Glutamatergic neuron (in vitro differentiated cells): Measurements from ENCODE around the gene ALOX5. TPM values are rescaled to one million over a fixed set of nuclear protein-coding genes. Genes with fewer than 3 reads are reported as not detected.
A peak's percentile ranks its signal among the peaks of the same experiment; 100 is the strongest.

Experiments used
- DNase-seq: peaks from one replicate; pipeline ENCODE4 v3.0.0; 2022
- H3K27ac Mint-ChIP-seq: one replicate; pipeline ENCODE4 v1.8.0; 2020; ENCODE audit warnings: mild to moderate bottlenecking, mixed read lengths, inconsistent platforms; ENCODE audit not compliant: unreplicated experiment
- H3K27me3 Mint-ChIP-seq: one replicate; pipeline ENCODE4 v1.8.0; 2020; ENCODE audit warnings: mild to moderate bottlenecking, moderate library complexity, mixed read lengths, inconsistent platforms; ENCODE audit not compliant: unreplicated experiment
- H3K36me3 Mint-ChIP-seq: one replicate; pipeline ENCODE4 v1.8.0; 2020; ENCODE audit warnings: mild to moderate bottlenecking, mixed read lengths, inconsistent platforms; ENCODE audit not compliant: unreplicated experiment
- H3K4me1 Mint-ChIP-seq: one replicate; pipeline ENCODE4 v1.8.0; 2020; ENCODE audit warnings: mild to moderate bottlenecking, low read depth, mixed read lengths, inconsistent platforms; ENCODE audit not compliant: unreplicated experiment
- H3K4me3 Mint-ChIP-seq: one replicate; pipeline ENCODE4 v1.8.0; 2020; ENCODE audit warnings: mild to moderate bottlenecking, mixed read lengths, inconsistent platforms; ENCODE audit not compliant: unreplicated experiment
- H3K9me3 Mint-ChIP-seq: one replicate; pipeline ENCODE4 v1.8.0; 2020; ENCODE audit warnings: mild to moderate bottlenecking, moderate library complexity, mixed read lengths, inconsistent platforms; ENCODE audit not compliant: unreplicated experiment
- CTCF ChIP-seq: fragments of 200-600 bp; sonication (generic); IDR thresholded peaks from one replicate; pipeline ENCODE4 v1.5.0; 2021; ENCODE audit not compliant: partially characterized antibody, unreplicated experiment
- total RNA-seq: library from RNA; stranded (reverse); fragmentation: NEBNext Ultra II Directional; extraction: Animal tissue kit (Norgen Biotek cat#: 25700); gene quantifications from one replicate; pipeline ENCODE4 v1.2.1, GENCODE V29; 2021; ENCODE audit not compliant: unreplicated experiment

Gene ALOX5
- total RNA-seq, 1 donor from 2014 or later: 8.4 TPM

GRCh38 chr10:45452743-45453452 lies 78.9 kb downstream of the ALOX5 start:
- peak overlapping the region; percentile 70 for H3K27ac Mint-ChIP-seq
- H3K27me3 Mint-ChIP-seq: no peaks in the 10 kb centered on the region

GRCh38 chr10:45453639-45454255 lies 79.7 kb downstream of the ALOX5 start:
- peaks cover 2% of the 10 kb centered on the region for H3K9me3 Mint-ChIP-seq
- no peak for DNase-seq
- H3K27me3 Mint-ChIP-seq: no peaks in the 10 kb centered on the region
- peaks cover 19% of the 10 kb centered on the region for H3K4me1 Mint-ChIP-seq
- peaks cover 6% of the 10 kb centered on the region for H3K36me3 Mint-ChIP-seq
- H3K27ac Mint-ChIP-seq: peak overlapping the region; percentile 33
- no peak for TF ChIP-seq CTCF
- no peak overlapping the region for H3K4me3 Mint-ChIP-seq

More at GRCh38 chr10:45452743-45453452, 78.9 kb downstream of the ALOX5 start:
- no peak for TF ChIP-seq CTCF
- H3K9me3 Mint-ChIP-seq: no peaks in the 10 kb centered on the region
- H3K36me3 Mint-ChIP-seq: no peaks in the 10 kb centered on the region
- H3K4me3 Mint-ChIP-seq: no peak overlapping the region
- H3K4me1 Mint-ChIP-seq: peaks cover 19% of the 10 kb centered on the region
- no peak for DNase-seq

- peaks cover 6% of the 10 kb centered on the region for H3K36me3 Mint-ChIP-seq
- DNase-seq: no peak
- H3K4me1 Mint-ChIP-seq: peaks cover 19% of the 10 kb centered on the region
- no peaks in the 10 kb centered on the region for H3K27me3 Mint-ChIP-seq
- H3K4me3 Mint-ChIP-seq: no peak overlapping the region
- no peak for TF ChIP-seq CTCF
- peaks cover 2% of the 10 kb centered on the region for H3K9me3 Mint-ChIP-seq
- H3K27ac Mint-ChIP-seq: no peak overlapping the region
Observed at GRCh38 chr10:45454262-45454661, 80.2 kb downstream of the ALOX5 start.

GRCh38 chr10:45454859-45455258 lies 80.8 kb downstream of the ALOX5 start:
- H3K27ac Mint-ChIP-seq: no peak overlapping the region
- H3K9me3 Mint-ChIP-seq: peaks cover 2% of the 10 kb centered on the region
- DNase-seq: no peak

More at GRCh38 chr10:45454859-45455258, 80.8 kb downstream of the ALOX5 start:
- no peak overlapping the region for H3K4me3 Mint-ChIP-seq
- H3K4me1 Mint-ChIP-seq: peaks cover 19% of the 10 kb centered on the region
- no peaks in the 10 kb centered on the region for H3K27me3 Mint-ChIP-seq
- TF ChIP-seq CTCF: no peak
- peaks cover 6% of the 10 kb centered on the region for H3K36me3 Mint-ChIP-seq
